K562 (cell line): Measurements from ENCODE around the gene AKT2. TPM values are rescaled to one million over a fixed set of nuclear protein-coding genes. Genes with fewer than 3 reads are reported as not detected.

Experiments used
- ATAC-seq: fragments of 200-7000 bp; cut with Tn5 transposase; 3 replicates; pipeline ENCODE4 v1.9.1; 2020; ENCODE audit warnings: moderate library complexity
- BruUV-seq: library from RNA; stranded (reverse); fragments of 400-500 nt; replicated peaks from 2 replicates; lab custom pipeline; 2021; lab: Mats Ljungman, UMichigan
- CTCF ChIA-PET: fragments of 300-600 bp; formaldehyde crosslinking; extraction: SDS; loops from one replicate; lab custom pipeline; 2021; ENCODE audit warnings: low intra/inter-chr PET ratio; lab: Yijun Ruan, JAX
- POLR2A ChIA-PET: fragments of 300-600, 350-650 bp; sonication (Branson Sonifier 250); formaldehyde crosslinking; extraction: SDS; loops from one replicate; lab custom pipeline; 2021; ENCODE audit warnings: antibody characterized with exemption, inconsistent platforms; lab: Yijun Ruan, JAX
- DNase-seq, 4 experiments: peaks; one replicate each; pipeline versions ENCODE4 v3.0.0 to v3.0.0-alpha.2; 2011 to 2018; ENCODE audit warnings: low spot score in 3 of 4, mixed read lengths in 3 of 4; ENCODE audit errors: extremely low read depth in 1 of 4
- FAIRE-seq: peaks from 2 replicates; lab custom pipeline; 2011; peaks lifted over from hg19 to GRCh38; lab: Jason Lieb, UNC
- H2AFZ ChIP-seq: 2 replicates; pipeline ENCODE4 v1.6.0; 2011; ENCODE audit warnings: low read depth, low read length, control low read depth, inconsistent platforms
- H3K27ac ChIP-seq: fragments of 200-600 bp; 3 replicates; pipeline ENCODE4 v1.8.0; 2011; ENCODE audit warnings: low read depth, mild to moderate bottlenecking, control low read depth, inconsistent platforms, low read length, moderate library complexity, mixed read lengths; ENCODE audit errors: extremely low read depth
- H3K27me3 ChIP-seq, 2 experiments: fragments of 300-600 bp in 1 of 2; 2 replicates in 1 of 2; 3 replicates in 1 of 2; pipeline versions ENCODE4 v1.6.0 to v1.8.0; 2011; ENCODE audit warnings: inconsistent platforms in 2 of 2, low read length in 2 of 2, mild to moderate bottlenecking in 1 of 2, mixed read lengths in 1 of 2, moderate library complexity in 1 of 2; ENCODE audit not compliant: control insufficient read depth in 2 of 2, insufficient read depth in 2 of 2
- H3K36me3 ChIP-seq: fragments of 300-600 bp; 3 replicates; pipeline ENCODE4 v1.8.0; 2011; ENCODE audit warnings: mild to moderate bottlenecking, low read length, inconsistent platforms; ENCODE audit not compliant: control insufficient read depth, insufficient read depth
- H3K4me1 ChIP-seq, 2 experiments: fragments of 200-600 bp in 1 of 2; replicated peaks in 1 of 2; 2 replicates in 1 of 2; 3 replicates in 1 of 2; pipeline versions ENCODE4 v1.5.1 to v1.8.0; 2011; ENCODE audit warnings: inconsistent platforms in 2 of 2, low read length in 2 of 2, mild to moderate bottlenecking in 1 of 2, mixed read lengths in 1 of 2, moderate library complexity in 1 of 2; ENCODE audit not compliant: control insufficient read depth in 2 of 2, insufficient read depth in 2 of 2
- H3K4me2 ChIP-seq: 2 replicates; pipeline ENCODE4 v1.6.1; 2011; ENCODE audit warnings: low read length, control low read depth, inconsistent platforms, mixed read lengths; ENCODE audit not compliant: insufficient read depth
- H3K4me3 ChIP-seq: fragments of 200-600 bp; sonication (generic), shearing (Covaris generic); 2 replicates; pipeline ENCODE4 v1.5.1; 2016; ENCODE audit warnings: control low read depth, inconsistent platforms
- H3K79me2 ChIP-seq: fragments of 200-600 bp; 3 replicates; pipeline ENCODE4 v1.8.0; 2011; ENCODE audit warnings: low read length, inconsistent platforms; ENCODE audit not compliant: control insufficient read depth, insufficient read depth
- H3K9ac ChIP-seq, 2 experiments: 2 replicates each; pipeline versions ENCODE4 v1.6.0 to v1.6.1; 2011; ENCODE audit warnings: low read depth in 2 of 2, low read length in 2 of 2, control low read depth in 1 of 2, inconsistent platforms in 1 of 2, mild to moderate bottlenecking in 1 of 2, mixed read lengths in 1 of 2; ENCODE audit not compliant: insufficient read depth in 1 of 2
- H3K9me1 ChIP-seq: one replicate; pipeline ENCODE4 v1.6.0; 2011; ENCODE audit warnings: inconsistent platforms, mild to moderate bottlenecking, low read length, moderate library complexity; ENCODE audit not compliant: control insufficient read depth, insufficient read depth
- H3K9me3 ChIP-seq: replicated peaks from 2 replicates; pipeline ENCODE4 v1.5.1; 2011; ENCODE audit warnings: low read depth, low read length, inconsistent platforms; ENCODE audit not compliant: control insufficient read depth, insufficient read depth
- H4K20me1 ChIP-seq: replicated peaks from 2 replicates; pipeline ENCODE4 v1.6.1; 2011; ENCODE audit warnings: low read length, inconsistent platforms, mixed read lengths; ENCODE audit not compliant: control insufficient read depth, insufficient read depth
- CTBP1 ChIP-seq: fragments of 450-650 bp; IDR thresholded peaks from 2 replicates; pipeline ENCODE4 v1.6.1; 2016; ENCODE audit warnings: borderline replicate concordance
- MAZ ChIP-seq, 2 experiments: fragments of 450-650 bp in 1 of 2; sonication (generic) in 1 of 2; formaldehyde crosslinking; IDR thresholded peaks in 1 of 2; conservative IDR thresholded peaks in 1 of 2; 2 replicates each; pipeline versions ENCODE4 v1.4.0 to v1.5.0; 2020; ENCODE audit warnings: mild to moderate bottlenecking in 1 of 2, missing genetic modification reagents in 1 of 2
- RBM15 ChIP-seq: fragments of 200-400 bp; formaldehyde crosslinking; IDR thresholded peaks from 2 replicates; pipeline ENCODE4 v1.6.1; 2018; ENCODE audit warnings: mild to moderate bottlenecking, low read length, moderate library complexity; ENCODE audit not compliant: insufficient read depth
- RFX1 ChIP-seq: fragments of 450-650 bp; IDR thresholded peaks from 2 replicates; pipeline ENCODE4 v1.6.1; 2016; ENCODE audit warnings: mild to moderate bottlenecking, moderate library complexity
- SRSF7 ChIP-seq: fragments of 200-400 bp; formaldehyde crosslinking; optimal IDR thresholded peaks from 2 replicates; pipeline ENCODE3; 2017; ENCODE audit warnings: mild to moderate bottlenecking, low read depth, low read length
- WGBS: fragments of 100-300 bp; shearing (Covaris generic); methylation state at CpG from one replicate; pipeline ENCODE4 v1.1.6; 2016; ENCODE audit warnings: low coverage, mixed read lengths; ENCODE audit not compliant: insufficient coverage; ENCODE audit errors: missing lambda C conversion rate; 5-methylcytosine and 5-hydroxymethylcytosine counted together
- in situ Hi-C: fragments of 300-500 bp; cut with MboI; formaldehyde crosslinking; loops from 4 replicates; pipeline ENCODE4 v1.15.0; 2018; ENCODE audit warnings: inconsistent platforms, mixed read lengths
- intact Hi-C: fragments of 100-400 bp; cut with micrococcal nuclease; formaldehyde crosslinking; loops from 2 replicates; pipeline ENCODE4 v1.14.2; 2022
- polyA plus RNA-seq, 8 experiments: library from polyadenylated mRNA; depleted of rRNA in 4 of 8; stranded (reverse) in 5 of 8; unstranded in 3 of 8; fragments of >200 nt; fragmentation: Nextera tagmentation in 2 of 8; fragmentation: Illumina TruSeq in 1 of 8; extraction: Ambion mirVana in 2 of 8; extraction: Trizol in 1 of 8; gene quantifications; 2 replicates each; pipeline versions ENCODE4 v1.2.1 to v1.2.3, GENCODE V29; 2011 to 2014; ENCODE audit warnings: inconsistent platforms in 1 of 8, missing spikeins in 1 of 8
- total RNA-seq, 7 experiments: library from RNA; depleted of rRNA in 6 of 7; stranded (reverse); fragments of >200 nt in 6 of 7; fragmentation: Illumina TruSeq in 2 of 7; extraction: Trizol in 2 of 7; gene quantifications; 2 replicates each; pipeline versions ENCODE4 v1.2.1 to v1.2.3, GENCODE V29; 2011 to 2021; ENCODE audit warnings: low replicate concordance in 1 of 7
- TF ChIP-seq, protein P1 (sequence below): fragments of 450-650 bp; IDR thresholded peaks from one replicate; pipeline ENCODE4 v1.6.1; 2018; ENCODE audit warnings: mild to moderate bottlenecking, moderate library complexity; ENCODE audit not compliant: partially characterized antibody
- TF ChIP-seq, protein P2 (sequence below): sonication (generic); formaldehyde crosslinking; IDR thresholded peaks from 2 replicates; pipeline ENCODE4 v1.8.1; 2023; ENCODE audit warnings: mild to moderate bottlenecking, missing genetic modification reagents
- TF ChIP-seq, protein P3 (sequence below): fragments of 250-450 bp; sonication (Bioruptor Pico); IDR thresholded peaks from 2 replicates; pipeline ENCODE4 v1.5.0; 2021; ENCODE audit warnings: mild to moderate bottlenecking, borderline replicate concordance

The AKT2 gene
- total and polyA plus RNA-seq, 9 of the 15 experiments (the other 6 are each of a cell fraction or from before 2014, with no cell fraction given), result 1.1 to 132 (median 67.7) TPM

DNA sequence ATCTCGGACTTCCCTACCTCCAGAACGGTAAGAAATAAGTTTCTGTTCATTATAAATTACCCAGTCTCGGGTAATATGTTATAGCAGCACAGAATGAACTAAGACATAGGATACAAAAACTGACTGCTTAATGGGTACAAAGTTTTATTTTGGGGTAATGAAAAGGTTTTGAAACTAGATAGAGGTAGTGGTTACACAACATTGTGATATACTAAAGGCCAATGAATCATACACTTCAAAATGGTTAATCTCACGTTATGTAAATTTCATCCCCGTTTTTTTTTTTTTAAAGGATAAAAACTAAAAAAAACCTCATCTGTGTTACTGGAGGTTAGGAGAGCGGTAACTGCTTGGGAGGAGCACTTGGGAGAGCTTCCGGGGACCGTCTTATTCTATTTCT lies 23.5 kb downstream of the AKT2 start:
- H3K9ac ChIP-seq, result no peak overlapping the region
- 81% methylated on average over 7 of the region's 8 CpGs for WGBS
- ATAC-seq (no peak), FAIRE-seq (no peak), DNase-seq (no peak)
- no peaks in the 10 kb centered on the region for H3K27me3 ChIP-seq
- peaks cover 10% of the 10 kb centered on the region; the same call in 1 of the 2 replicates for H4K20me1 ChIP-seq
- H3K4me3 ChIP-seq, result no peak overlapping the region
- ChIA-PET CTCF (no interaction called here), POLR2A (no interaction called here)
- H3K36me3 ChIP-seq, result peaks cover 60% of the 10 kb centered on the region; the same call in 2 of the 3 replicates
- no peak for TF ChIP-seq RBM15
- no peak overlapping the region for H3K27ac ChIP-seq
- H3K4me1 ChIP-seq, result peaks cover 0 to 32% of the 10 kb centered on the region in 2 experiments; a peak in 2 of 5 replicates
- no TSS peak for BruUV-seq
- no peak overlapping the region for H2AFZ ChIP-seq
- H3K9me1 ChIP-seq, result no peaks in the 10 kb centered on the region
- peaks cover 81% of the 10 kb centered on the region for H3K79me2 ChIP-seq
- in situ Hi-C loops (no loop called here), intact Hi-C loops (no loop called here)
- H3K9me3 ChIP-seq, result no peaks in the 10 kb centered on the region
- no peak overlapping the region for H3K4me2 ChIP-seq

- Histone ChIP-seq H3K36me3 (peaks cover 61% of the 10 kb centered on the region; the same call in 2 of the 3 replicates), H3K27me3 (no peaks in the 10 kb centered on the region), H3K9ac (no peak overlapping the region), H4K20me1 (no peaks in the 10 kb centered on the region; the same call in 1 of the 2 replicates), H3K4me1 (peaks cover 0 to 4% of the 10 kb centered on the region in 2 experiments; a peak in 1 of 5 replicates), H3K4me3 (no peak overlapping the region), H3K79me2 (peaks cover 55% of the 10 kb centered on the region), H3K9me3 (no peaks in the 10 kb centered on the region), H3K4me2 (no peak overlapping the region), H2AFZ (no peak overlapping the region), H3K9me1 (no peaks in the 10 kb centered on the region), H3K27ac (no peak overlapping the region)
- POLR2A ChIA-PET, result no interaction called here
- no TSS peak for BruUV-seq
- intact Hi-C loops (no loop called here), in situ Hi-C loops (no loop called here)
- CTCF ChIA-PET, result no interaction called here
- FAIRE-seq (no peak), DNase-seq (no peak), ATAC-seq (no peak)
- 97% methylated on average over 7 of the region's 9 CpGs for WGBS
- TF ChIP-seq CTBP1, result no peak
- TF ChIP-seq, protein P1, sequence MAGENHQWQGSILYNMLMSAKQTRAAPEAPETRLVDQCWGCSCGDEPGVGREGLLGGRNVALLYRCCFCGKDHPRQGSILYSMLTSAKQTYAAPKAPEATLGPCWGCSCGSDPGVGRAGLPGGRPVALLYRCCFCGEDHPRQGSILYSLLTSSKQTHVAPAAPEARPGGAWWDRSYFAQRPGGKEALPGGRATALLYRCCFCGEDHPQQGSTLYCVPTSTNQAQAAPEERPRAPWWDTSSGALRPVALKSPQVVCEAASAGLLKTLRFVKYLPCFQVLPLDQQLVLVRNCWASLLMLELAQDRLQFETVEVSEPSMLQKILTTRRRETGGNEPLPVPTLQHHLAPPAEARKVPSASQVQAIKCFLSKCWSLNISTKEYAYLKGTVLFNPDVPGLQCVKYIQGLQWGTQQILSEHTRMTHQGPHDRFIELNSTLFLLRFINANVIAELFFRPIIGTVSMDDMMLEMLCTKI, result no peak
- TF ChIP-seq MAZ (CRISPR knock-in tag; conservative IDR thresholded peaks at IDR 0.05 in 1 of 2, IDR thresholded peaks at IDR 0.05 in 1 of 2), result no peak
- no peak for TF ChIP-seq SRSF7
- TF ChIP-seq, protein P2, sequence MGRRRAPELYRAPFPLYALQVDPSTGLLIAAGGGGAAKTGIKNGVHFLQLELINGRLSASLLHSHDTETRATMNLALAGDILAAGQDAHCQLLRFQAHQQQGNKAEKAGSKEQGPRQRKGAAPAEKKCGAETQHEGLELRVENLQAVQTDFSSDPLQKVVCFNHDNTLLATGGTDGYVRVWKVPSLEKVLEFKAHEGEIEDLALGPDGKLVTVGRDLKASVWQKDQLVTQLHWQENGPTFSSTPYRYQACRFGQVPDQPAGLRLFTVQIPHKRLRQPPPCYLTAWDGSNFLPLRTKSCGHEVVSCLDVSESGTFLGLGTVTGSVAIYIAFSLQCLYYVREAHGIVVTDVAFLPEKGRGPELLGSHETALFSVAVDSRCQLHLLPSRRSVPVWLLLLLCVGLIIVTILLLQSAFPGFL (CRISPR knock-in tag), result no peak
- no peak for TF ChIP-seq RFX1
- TF ChIP-seq, protein P3, sequence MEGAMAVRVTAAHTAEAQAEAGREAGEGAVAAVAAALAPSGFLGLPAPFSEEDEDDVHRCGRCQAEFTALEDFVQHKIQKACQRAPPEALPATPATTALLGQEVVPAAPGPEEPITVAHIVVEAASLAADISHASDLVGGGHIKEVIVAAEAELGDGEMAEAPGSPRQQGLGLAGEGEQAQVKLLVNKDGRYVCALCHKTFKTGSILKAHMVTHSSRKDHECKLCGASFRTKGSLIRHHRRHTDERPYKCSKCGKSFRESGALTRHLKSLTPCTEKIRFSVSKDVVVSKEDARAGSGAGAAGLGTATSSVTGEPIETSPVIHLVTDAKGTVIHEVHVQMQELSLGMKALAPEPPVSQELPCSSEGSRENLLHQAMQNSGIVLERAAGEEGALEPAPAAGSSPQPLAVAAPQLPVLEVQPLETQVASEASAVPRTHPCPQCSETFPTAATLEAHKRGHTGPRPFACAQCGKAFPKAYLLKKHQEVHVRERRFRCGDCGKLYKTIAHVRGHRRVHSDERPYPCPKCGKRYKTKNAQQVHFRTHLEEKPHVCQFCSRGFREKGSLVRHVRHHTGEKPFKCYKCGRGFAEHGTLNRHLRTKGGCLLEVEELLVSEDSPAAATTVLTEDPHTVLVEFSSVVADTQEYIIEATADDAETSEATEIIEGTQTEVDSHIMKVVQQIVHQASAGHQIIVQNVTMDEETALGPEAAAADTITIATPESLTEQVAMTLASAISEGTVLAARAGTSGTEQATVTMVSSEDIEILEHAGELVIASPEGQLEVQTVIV, result no peak
Observed at GRCh38 chr19:40257096-40257517, 28.0 kb downstream of the AKT2 start.
